Measurements from ENCODE around the gene TADA1.

DNA sequence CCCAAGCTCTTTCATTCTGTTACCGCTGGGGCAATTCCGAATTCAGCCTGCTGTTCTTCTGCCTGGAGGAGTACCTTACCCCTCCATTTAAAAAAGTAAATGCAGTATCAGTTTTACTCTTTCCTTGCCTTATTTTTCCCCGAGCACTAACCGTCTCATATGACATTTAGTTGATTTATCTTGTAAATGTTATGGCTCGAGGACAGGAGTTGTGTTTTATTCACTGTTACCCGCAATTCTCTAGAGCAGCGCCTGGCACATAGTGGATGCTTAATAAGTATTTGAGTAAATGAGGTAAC lies 425 bp upstream of the TADA1 start:
- peak; percentile 11 to 46 (median 28) for TF ChIP-seq CTCF (IDR thresholded peaks at IDR 0.05)
- no peak for TF ChIP-seq POLR2A (IDR thresholded peaks at IDR 0.05)
